Activated naive CD4-positive, alpha-beta T cell (primary cell): ENCODE measurements around the gene MAP7.
"Not testable (repeated sequence)": the region's sequence is repeated elsewhere in the genome, so short reads cannot be mapped to it uniquely, and the experiment has no call there.

Source experiments
- DNase-seq, 4 experiments: peaks; one replicate each; lab custom pipeline; 2025; lab: John Stamatoyannopoulos, UW

The MAP7 gene

DNA sequence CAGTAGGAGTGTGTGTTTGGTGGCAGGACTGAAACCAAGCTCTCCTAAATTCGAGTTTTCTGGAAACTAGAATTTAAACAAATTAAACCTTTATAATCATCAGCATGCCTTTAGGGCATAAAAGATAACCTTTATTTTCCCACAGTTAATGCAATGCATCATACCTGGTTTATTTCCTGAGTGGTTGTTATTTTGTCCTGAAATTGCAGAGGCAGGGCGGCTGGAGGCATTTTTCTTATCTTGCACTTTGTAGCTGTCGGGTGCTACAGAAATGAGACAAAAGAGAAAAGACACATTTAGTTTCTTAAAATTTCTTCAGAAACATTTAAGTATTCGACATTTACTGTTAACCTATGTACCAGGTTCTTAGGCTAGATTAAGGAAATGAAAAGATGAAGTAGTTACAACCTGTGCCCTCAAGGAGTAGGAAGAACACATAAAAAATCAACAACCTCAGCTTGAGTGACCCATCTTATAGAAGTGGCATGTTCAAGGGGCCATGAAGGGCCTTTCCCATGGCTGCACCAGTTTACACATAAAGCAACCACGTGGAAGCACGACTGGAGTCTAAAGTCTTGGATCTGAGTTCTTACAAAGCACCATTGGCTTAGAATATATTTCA, 128.6 kb downstream of the MAP7 start:
- DNase-seq = no peak

- DNase-seq = no peak
Observed at GRCh38 chr6:136420853-136421252, 129.4 kb downstream of the MAP7 start.

DNA sequence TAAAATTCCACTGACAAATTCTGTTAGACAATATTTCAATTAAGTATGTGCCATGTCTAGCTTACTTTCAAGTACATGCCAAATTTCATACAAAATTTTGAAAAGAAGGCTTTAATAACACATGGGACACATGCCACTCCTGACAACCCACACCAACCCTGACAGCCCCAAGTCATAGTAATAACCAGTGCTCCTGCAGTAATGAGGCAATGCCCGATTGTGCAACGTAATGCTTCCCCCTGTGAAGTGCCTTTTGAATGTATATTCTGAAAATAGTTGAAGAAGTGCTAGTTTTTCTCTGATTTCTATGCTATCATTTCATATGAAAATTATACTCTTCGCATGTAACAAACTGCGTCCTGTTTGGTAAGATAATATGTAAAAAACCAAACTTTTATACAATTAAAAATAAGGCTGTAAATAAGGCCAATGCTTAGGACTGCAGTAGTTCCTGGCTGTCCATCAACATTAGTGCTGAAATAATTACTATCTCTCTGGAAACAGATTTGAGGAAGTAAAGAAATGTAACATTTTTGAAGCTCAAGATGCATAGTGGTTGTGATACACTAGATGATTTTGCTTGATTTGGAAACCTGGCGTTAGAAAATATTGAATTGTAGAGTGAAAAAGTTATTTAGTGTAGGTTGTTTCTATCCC, 134.7 kb downstream of the MAP7 start:
- no peak for DNase-seq

GRCh38 chr6:136412410-136412809, 137.8 kb downstream of the MAP7 start:
- DNase-seq = no peak

GRCh38 chr6:136411453-136412354, 138.5 kb downstream of the MAP7 start:
- DNase-seq = no peak

DNA sequence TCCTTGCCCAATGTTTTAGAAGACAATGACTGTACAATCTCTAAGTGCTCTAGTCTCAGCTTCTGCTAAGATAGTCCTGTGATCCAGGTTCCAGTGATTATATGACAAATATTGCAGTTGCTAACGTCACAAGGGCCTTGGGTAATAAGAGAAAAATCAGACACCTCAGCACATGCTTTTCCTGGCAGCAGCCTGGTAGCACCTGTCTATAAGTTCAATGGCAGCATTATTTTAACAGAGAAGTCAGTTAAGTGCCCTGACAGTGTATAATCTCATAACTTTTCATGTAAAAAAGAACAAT, 139.2 kb downstream of the MAP7 start:
- DNase-seq = no peak

DNA sequence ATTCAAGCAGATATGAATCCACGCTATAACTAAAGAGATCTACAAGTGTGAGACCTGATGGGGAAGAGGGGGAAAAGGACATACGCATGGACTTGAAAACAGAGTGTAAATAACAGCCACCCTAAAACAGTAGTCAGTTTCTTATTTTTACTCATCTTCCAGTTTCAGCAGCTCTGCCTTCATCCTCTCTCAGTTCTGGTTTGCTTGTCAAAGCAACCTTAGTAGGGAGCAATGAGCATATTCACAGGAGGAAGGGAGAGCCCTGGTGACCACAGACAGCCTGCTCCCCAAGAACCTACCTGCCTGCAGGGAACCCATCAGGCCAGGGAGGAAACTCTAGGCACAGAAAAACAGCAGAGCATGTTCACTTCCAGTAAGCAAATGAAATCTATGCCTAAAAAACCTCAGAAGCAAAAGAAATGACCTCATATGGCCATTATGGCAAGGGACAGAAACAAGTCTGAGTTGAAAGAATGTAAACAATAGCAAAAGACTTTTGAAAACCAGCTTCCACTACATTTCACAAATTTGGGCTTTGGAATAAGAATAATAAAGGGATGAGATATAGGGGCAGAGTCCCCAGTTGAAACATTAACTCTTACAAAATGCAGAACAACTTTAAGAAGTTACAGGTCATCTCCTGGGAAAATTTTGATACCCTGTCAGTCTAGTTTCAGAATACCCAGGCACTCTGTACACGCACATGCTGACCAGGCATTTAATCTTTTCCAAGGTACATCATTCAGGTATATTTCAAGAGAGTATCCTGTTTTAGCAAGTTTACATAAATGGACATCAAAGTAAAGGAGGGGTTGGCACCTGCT, 139.8 kb downstream of the MAP7 start:
- no peak for DNase-seq

DNA sequence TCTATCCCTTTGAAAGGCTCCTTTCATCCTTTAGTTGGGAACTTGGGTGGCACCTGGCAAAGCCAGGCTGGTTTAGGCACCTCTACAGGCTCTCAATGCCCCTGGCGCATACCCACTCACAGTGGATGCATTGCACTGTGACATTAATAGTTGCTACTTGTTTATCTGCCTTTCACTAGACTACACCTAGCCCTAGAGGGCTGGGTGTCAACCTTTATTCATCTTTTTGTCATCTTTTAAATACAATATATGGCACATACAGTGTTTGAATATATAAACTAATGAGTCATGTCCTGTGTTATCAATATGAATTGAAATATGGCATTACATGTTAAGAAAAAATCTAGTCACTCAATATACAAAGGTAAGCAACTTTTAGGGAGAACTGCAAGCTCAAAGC, 140.6 kb downstream of the MAP7 start:
- DNase-seq = no peak

DNA sequence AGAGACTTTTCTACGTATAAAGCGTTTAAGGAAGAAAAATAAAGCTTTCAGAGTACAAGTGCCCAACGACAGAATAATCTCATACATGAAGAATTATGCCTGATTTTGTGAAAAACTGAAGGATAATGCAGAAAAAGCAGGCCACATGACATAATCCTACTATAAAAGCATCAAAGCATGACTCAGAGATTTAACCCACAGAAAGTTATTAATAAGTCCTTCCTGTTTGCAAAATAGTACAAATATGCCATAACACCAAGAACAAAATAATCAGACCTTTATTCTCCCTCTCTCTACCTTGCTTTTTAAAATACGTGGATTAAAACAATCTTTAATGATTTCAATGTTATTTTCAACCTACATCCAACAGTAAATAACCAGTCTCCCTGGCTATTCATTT, 142.0 kb downstream of the MAP7 start:
- DNase-seq = no peak

DNA sequence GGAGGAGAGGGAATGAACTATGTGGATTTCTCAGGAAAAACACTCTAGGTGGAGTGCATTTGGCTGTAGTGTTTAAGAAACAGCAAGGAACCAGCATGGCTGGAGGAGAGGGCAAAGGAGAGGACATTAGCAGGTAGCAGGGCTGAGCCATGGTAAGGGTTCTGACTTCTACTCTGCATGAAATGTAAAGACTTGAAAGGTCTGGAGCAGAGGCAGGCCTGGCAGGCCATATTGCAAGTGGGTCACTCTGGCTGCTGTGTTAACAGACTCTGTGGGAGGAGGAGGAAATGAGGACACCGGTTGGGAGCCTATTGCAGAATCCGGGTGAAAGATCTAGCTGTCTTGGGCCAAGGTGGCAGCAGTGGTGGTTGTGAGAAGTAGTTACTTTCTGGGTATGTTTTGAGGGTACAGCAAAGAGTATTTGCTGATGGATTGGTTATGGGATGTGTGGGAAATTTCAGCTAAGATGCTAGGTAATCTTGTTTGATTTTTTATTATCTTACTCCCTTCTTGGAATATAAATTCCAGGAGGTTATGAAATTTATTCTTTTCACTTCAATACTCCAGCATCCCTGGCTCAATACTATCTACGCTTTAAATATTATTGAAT, 144.7 kb downstream of the MAP7 start:
- DNase-seq = no peak

- no peak for DNase-seq
Observed at GRCh38 chr6:136404627-136405419, 145.4 kb downstream of the MAP7 start.

GRCh38 chr6:136404007-136404406, 146.2 kb downstream of the MAP7 start:
- no peak for DNase-seq

DNA sequence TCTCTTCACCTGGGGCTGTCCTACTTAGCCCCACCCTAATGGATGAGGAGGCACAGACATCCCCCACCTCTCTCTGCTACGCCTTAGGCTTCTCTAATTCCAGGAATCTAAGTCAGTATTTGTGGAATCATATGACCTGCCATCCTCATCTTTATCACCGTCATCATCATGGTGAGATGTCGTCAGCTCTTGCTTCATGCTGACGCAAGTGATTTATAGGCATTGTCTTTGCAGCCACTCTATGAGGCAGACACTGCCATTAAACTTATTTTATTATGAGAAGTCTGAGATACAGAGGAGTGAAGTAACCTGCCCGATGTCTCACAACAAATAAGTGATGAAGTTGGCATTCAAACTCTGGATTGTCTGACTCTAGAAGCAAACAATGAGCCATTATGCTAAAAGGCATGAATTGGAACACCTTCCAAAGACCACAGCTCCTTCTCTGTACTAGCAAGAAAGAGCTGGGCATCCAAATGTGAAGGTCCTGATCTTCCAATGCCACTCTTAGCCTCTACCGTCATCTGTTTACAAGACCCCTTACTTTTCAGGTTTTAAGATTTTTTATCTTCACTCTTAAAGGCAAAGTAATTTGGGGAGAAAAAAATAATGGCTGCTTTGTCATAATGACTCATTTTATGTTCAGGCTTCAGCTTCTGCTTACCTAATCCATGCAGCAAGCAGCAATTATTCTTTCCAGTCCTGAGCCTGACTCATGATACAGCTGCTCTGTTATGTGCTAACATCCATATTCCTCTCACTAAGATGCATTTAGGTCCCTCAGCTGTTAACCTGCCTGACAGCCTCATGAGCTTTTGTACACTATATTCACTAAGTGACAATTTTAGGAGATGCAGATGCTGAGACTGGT, 146.9 kb downstream of the MAP7 start:
- no peak for DNase-seq

DNA sequence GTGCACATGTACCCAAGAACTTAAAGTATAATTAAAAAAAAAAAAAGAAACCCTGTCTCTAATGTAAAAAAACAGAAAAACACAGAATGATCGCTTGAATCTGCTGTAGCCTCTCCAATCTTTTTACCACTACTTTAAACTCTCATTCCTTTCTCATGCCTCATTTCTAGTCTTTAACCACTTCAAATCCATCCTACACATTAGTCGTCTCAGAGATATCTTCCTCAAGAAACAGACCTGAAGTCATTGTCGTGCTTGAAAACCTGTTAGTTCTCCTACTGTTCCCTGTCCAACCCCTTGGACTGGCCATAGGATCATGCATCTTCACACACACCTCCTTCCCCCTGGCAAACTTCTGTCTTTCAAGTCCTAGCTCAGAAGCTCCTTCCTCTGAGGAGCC, 148.5 kb downstream of the MAP7 start:
- DNase-seq = no peak

DNA sequence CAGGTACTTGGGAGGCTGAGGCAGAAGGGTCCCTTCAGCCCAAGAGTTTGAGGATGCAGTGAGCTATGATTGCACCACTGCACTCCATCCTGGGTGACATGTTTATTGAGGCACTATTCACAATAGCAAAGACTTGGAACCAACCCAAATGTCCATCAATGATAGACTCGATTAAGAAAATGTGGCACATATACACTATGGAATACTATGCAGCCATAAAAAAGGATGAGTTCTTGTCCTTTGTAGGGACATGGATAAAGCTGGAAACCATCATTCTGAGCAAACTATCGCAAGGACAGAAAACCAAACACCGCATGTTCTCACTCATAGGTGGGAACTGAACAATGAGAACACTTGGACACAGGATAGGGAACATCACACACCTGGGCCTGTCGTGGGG, 149.0 kb downstream of the MAP7 start:
- not testable (repeated sequence) for DNase-seq

DNA sequence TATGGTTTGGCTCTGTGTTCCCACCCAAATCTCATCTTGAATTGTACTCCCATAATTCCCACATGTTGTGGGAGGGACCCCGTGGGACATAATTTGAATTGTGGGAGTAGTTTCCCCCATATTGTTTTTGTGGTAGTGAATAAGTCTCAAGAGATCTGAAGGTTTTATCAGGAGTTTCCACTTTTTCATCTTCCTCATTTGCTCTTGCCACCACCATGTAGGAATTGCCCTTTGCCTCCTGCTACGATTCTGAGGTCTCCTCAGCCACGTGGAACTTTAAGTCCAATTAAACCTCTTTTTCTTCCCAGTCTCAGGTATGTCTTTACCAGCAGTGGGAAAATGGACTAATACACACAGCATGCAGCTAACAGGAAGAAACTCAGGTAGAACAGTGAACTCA, 151.8 kb downstream of the MAP7 start:
- no peak for DNase-seq

DNA sequence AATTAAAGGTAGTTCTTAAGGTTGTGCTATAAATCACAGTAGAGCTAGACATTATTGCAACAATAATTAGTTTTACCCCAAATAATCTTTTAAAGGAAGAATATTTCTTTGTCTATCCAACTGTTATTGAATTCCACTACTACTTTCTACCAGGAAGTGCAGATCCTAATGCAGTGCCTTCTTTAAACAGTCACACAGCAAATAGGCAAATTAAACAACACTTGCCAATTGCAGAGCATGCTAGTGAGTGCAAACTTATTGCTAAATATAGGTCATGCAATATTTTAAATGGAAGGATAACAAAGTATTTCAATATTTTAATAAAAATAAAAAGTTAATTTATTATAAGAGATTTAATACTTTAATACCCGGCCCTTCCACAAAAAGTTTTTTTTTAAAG, 153.3 kb downstream of the MAP7 start:
- no peak for DNase-seq

- not testable (repeated sequence) for DNase-seq
Observed at GRCh38 chr6:136390959-136391358, 159.3 kb downstream of the MAP7 start.

GRCh38 chr6:136387316-136387715, 162.9 kb downstream of the MAP7 start:
- DNase-seq = no peak

DNA sequence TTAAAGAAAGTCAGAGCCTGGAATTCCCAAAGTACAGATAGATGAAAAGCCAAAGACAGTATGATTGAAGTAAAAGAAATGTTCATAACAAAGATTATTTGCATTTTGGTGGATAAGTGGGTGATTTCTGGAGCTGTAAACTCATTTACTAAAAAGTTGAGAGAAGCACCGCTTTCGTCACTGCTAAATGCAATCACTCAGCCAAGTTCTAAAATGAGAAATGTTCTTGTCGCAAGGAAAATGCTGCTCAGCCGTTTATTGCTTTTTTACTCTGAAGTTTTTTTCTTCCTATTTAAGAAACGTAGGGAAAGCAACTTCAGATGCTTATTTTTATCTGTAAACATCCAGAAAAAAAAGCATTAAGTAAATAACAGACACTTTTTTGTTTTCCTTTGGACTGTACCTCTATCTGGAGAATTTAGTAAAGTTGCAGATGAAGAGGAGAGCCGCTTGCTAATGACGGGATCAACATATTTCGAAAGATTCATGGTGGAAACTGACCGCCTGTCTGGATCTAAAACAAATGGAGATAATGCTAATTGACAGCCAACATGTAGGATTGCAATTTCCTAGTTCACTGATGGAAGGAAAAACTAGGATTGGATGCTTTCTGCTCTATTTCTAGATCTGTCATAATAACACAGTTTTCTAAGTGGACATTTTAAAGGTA, 166.8 kb downstream of the MAP7 start:
- no peak for DNase-seq
